LNCAP (cell line): Measurements from ENCODE around the gene PLA2G2C.

ENCODE experiments used
- CTCF ChIP-seq: fragments of 450-650 bp; IDR thresholded peaks from 2 replicates; pipeline ENCODE4 v1.5.1; 2017; ENCODE audit warnings: mild to moderate bottlenecking

The PLA2G2C gene

GRCh38 chr1:20139776-20140612 is 46.3 kb downstream of the PLA2G2C start:
- TF ChIP-seq CTCF, result no peak

- no peak for TF ChIP-seq CTCF
Measured at GRCh38 chr1:20138961-20139550, 47.3 kb downstream of the PLA2G2C start, which contains the start of gene PLA2G2F. TSS of gene PLA2G2F (plus strand) at chr1:20139323. CDS start at chr1:20139428, 105 bp downstream.

- no peak for TF ChIP-seq CTCF
Measured at GRCh38 chr1:20138346-20138745, 48.0 kb downstream of the PLA2G2C start.

- no peak for TF ChIP-seq CTCF
Measured at GRCh38 chr1:20137604-20138003, 48.7 kb downstream of the PLA2G2C start.

- no peak for TF ChIP-seq CTCF
Measured at GRCh38 chr1:20137055-20137454, 49.3 kb downstream of the PLA2G2C start.

- TF ChIP-seq CTCF, result no peak
Measured at GRCh38 chr1:20136249-20136648, 50.1 kb downstream of the PLA2G2C start.

GRCh38 chr1:20134995-20135394 is 51.3 kb downstream of the PLA2G2C start:
- no peak for TF ChIP-seq CTCF
